T-helper 17 cell (primary cell): ENCODE measurements around the gene SV2C. TPM values are rescaled to one million over a fixed set of nuclear protein-coding genes. Genes with fewer than 3 reads are reported as not detected.
"Not testable (repeated sequence)": the region's sequence is repeated elsewhere in the genome, so short reads cannot be mapped to it uniquely, and the experiment has no call there.

ENCODE experiments used
- ATAC-seq: fragments of 150-1000 bp; cut with Tn5 transposase; 2 replicates; pipeline ENCODE4 v1.10.0; 2021; ENCODE audit warnings: mild to moderate bottlenecking, moderate library complexity
- DNase-seq, 3 donors: peaks; one replicate each; pipeline versions ENCODE4 v3.0.0 to v3.0.0-alpha.2; 2020 to 2021
- H3K9me3 ChIP-seq: one replicate; pipeline ENCODE4 v1.7.0; 2013; ENCODE audit warnings: low read length, mild to moderate bottlenecking; ENCODE audit not compliant: control insufficient read depth, poor library complexity, severe bottlenecking
- H3K27ac Mint-ChIP-seq: one replicate; pipeline ENCODE4 v1.8.0; 2022; ENCODE audit warnings: mild to moderate bottlenecking, moderate library complexity, mixed read lengths
- H3K27me3 Mint-ChIP-seq: one replicate; pipeline ENCODE4 v1.8.0; 2022; ENCODE audit warnings: mixed read lengths
- H3K36me3 Mint-ChIP-seq: one replicate; pipeline ENCODE4 v1.8.0; 2022; ENCODE audit warnings: low read depth, mixed read lengths
- H3K4me1 Mint-ChIP-seq: one replicate; pipeline ENCODE4 v1.8.0; 2022; ENCODE audit warnings: mild to moderate bottlenecking, mixed read lengths
- H3K4me3 Mint-ChIP-seq: one replicate; pipeline ENCODE4 v1.8.0; 2022; ENCODE audit warnings: mild to moderate bottlenecking, moderate library complexity, mixed read lengths
- total RNA-seq, 4 donors: library from RNA in 2 of 4; stranded (reverse) in 2 of 4; gene quantifications; one replicate each; pipeline ENCODE4 v1.2.3 and lab custom pipeline; 2022 to 2026

SV2C gene
- total RNA-seq, 2 donors from 2014 or later = 0.02 to 0.18 TPM

DNA sequence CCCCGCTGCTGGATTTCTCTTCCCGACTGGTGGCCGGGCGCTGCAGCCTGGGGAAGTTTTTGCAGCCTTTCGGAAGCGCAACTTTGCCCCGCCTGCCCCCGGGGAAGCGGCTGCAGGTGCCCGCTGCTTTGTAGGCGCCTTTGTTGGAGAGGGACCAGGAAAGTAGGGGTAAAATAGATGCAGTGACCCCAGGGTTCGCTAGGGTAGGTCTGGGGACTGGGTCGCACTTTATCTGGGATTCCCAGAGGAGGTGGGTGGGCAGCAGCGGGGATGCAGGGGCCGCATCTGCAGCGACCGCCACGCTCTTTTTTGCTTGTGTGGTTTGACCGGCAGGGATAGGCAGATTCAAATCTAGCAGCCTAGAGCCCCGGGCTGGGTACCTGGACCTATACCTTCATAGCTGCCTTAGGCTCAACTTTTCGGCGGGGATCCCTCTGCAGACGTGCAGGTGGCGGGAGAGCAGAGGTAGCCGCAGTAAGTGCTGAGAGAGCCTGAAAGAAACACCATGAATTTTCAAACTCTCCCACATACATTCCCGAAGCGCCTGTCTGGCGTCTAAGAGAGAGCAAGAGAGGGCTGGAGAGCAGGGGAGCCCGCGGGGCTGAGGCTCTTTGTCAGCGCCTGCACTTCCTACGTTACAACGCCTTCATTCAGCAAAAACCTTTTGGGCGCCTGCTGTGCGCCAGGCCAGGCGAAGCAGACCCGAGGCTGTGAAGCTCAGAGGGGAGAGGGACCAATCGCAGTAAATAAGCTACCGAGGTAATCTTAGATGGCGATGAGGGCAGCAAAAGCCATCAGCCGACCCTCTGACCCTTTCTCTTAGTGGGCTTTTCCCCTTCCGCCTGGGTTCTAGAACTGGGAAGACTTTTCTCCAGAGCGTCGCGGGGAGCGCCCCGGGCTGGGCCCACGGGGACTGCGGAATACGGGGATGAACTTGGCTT, 642 bp downstream of the SV2C start:
- peaks cover 76% of the 10 kb centered on the region for H3K27me3 Mint-ChIP-seq
- H3K27ac Mint-ChIP-seq = no peak overlapping the region
- peaks cover 12% of the 10 kb centered on the region for H3K4me1 Mint-ChIP-seq
- H3K9me3 ChIP-seq = no peaks in the 10 kb centered on the region
- no peak for DNase-seq
- H3K36me3 Mint-ChIP-seq = no peaks in the 10 kb centered on the region
- ATAC-seq = peak; percentile 32
- peak overlapping the region; percentile 91 for H3K4me3 Mint-ChIP-seq

DNA sequence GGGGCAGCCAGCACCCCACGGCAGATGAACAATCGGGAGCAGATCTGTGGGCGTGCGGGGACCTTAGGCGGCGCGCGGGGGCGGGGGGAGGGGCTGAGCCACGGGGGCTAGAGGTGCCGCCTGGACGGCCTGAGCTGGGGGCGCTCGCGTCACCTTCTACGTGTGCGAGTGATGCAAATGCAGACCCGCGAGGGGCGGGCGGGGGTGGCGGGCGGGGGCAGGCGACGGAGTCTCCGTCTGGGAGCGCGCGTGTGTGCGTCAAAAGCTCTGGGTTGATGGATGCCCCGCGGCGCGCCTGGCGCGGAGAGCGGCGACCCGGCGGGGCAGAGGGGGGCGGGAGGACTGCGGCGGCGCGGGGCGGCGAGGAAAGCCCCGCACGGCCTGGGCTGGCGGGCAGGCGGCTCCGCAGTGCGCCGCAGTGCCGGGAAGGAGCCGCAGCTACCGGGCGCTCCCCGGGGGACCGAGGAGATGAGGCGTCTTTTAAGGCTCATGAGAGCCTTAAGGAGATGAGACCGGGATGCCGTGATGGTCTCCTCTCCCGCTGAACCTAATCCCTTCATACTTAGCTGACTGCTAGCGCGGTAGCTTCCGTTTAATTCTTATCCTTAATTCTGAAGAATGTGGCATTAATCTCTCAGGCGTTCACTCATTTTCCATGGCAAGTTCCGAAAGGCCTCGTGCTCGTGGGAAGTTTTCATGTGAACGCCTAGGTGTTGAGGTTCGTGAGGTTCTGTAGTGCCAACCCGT, 1.5 kb downstream of the SV2C start:
- no peak overlapping the region for H3K27ac Mint-ChIP-seq
- no peaks in the 10 kb centered on the region for H3K9me3 ChIP-seq
- H3K36me3 Mint-ChIP-seq = no peaks in the 10 kb centered on the region
- no peak for DNase-seq
- peak overlapping the region; percentile 91 for H3K4me3 Mint-ChIP-seq
- peaks cover 76% of the 10 kb centered on the region for H3K27me3 Mint-ChIP-seq
- peak; percentile 64 for ATAC-seq
- H3K4me1 Mint-ChIP-seq = peaks cover 12% of the 10 kb centered on the region

DNA sequence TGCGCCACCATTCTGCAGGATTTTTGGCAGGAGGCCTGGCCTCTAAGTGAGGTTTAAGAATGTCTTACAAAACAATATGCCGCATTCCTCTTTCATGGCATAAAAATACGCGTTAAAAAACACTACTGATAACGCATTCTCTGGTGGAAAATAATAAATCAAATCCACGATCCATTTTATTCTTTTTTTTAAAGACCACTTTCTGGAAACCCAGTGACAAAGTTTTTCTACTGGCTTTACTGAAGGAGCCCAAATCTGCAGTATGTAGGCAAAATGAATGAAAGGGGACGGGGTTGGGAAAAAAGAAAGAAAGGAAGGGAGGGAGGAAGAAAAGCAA, 2.0 kb downstream of the SV2C start:
- H3K36me3 Mint-ChIP-seq = no peaks in the 10 kb centered on the region
- no peak for DNase-seq
- H3K27ac Mint-ChIP-seq = no peak overlapping the region
- peaks cover 75% of the 10 kb centered on the region for H3K27me3 Mint-ChIP-seq
- ATAC-seq = no peak
- peak overlapping the region; percentile 52 for H3K4me3 Mint-ChIP-seq
- H3K4me1 Mint-ChIP-seq = peaks cover 12% of the 10 kb centered on the region
- no peaks in the 10 kb centered on the region for H3K9me3 ChIP-seq

DNA sequence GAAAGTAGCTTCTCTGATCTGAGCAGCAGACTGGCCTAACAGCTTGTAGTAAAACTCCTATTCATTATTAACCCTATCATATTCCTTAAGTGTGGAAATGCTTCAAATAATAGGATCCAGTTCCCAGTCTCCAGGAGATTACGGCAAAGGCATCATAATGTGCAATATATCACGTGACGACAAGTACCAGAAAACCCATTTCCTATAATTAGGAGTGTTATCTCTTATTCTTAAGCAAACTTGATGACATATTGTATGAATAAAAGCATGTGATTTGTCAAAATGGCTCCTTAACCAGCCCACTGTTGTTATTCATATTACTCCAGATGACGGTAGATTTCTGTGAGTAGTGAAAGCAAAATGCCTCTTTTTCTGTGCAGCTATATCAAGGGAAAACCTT, 2.9 kb downstream of the SV2C start:
- no peaks in the 10 kb centered on the region for H3K9me3 ChIP-seq
- ATAC-seq (no peak), DNase-seq (no peak)
- H3K36me3 Mint-ChIP-seq = no peaks in the 10 kb centered on the region
- no peak overlapping the region for H3K27ac Mint-ChIP-seq
- peaks cover 12% of the 10 kb centered on the region for H3K4me1 Mint-ChIP-seq
- peaks cover 75% of the 10 kb centered on the region for H3K27me3 Mint-ChIP-seq
- H3K4me3 Mint-ChIP-seq = no peak overlapping the region

DNA sequence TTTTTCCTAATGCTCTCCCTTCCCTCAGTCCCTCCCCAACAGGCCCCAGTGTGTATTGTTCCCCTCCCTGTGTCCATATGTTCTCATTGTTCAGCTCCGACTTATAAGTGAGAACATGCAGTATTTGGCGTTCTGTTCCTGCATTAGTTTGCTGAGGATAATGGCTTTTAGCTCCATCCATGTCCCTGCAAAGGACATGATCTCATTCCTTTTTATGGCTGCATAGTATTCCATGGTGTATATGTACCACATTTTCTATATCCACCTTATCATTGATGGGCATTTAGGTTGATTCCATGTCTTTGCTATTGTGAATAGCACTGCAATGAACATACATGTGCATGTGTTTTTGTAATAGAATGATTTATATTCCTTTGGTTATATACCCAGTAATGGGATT, 6.0 kb downstream of the SV2C start:
- ATAC-seq, H3K36me3 Mint-ChIP-seq, DNase-seq, H3K27ac Mint-ChIP-seq, H3K4me1 Mint-ChIP-seq, H3K9me3 ChIP-seq, H3K4me3 Mint-ChIP-seq: not testable (repeated sequence)
- H3K27me3 Mint-ChIP-seq = peaks cover 65% of the 10 kb centered on the region

DNA sequence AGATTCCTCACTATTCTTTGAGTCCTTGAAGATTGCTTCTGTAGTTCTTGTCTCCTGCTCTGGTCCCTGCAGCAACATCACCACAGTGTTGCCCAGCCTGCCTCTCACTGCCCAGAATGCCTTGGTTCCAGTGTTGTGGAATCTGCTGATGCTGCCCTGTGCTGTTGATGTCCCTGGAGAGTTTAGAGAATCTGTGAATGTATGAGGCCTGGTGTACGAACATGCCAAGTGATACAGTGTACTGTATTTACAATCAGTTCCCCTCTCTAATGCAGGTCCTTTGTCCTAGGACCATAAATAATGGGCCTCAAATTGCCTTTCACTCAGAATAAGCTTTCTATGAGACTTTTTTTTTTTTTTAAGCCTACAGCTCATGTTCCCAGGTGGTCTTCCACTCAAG, 8.2 kb downstream of the SV2C start:
- ATAC-seq = no peak
- no peak overlapping the region for H3K27ac Mint-ChIP-seq
- no peaks in the 10 kb centered on the region for H3K4me1 Mint-ChIP-seq
- no peaks in the 10 kb centered on the region for H3K36me3 Mint-ChIP-seq
- no peaks in the 10 kb centered on the region for H3K9me3 ChIP-seq
- H3K27me3 Mint-ChIP-seq = peaks cover 47% of the 10 kb centered on the region
- DNase-seq = no peak
- H3K4me3 Mint-ChIP-seq = no peak overlapping the region

DNA sequence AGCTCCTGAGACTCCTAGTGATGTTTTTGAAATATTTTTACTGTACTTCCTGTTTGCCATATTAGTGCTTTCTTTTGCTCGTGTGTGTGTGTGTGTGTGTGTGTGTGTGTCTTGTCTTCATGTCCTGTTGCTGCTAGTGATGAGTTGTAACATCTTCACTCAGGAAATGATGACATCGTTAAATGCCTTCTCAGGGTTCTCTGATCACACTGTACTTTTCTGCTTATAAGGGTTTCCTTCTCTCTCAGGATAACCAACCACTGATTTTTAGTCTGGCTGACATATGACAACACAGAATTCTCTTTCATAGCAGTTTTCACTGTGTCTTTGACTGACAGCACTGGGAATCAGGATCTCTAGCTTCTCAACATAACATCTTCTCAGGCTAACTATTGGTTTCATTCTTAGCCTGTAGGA, 16.1 kb downstream of the SV2C start:
- H3K4me3 Mint-ChIP-seq = peak overlapping the region; percentile 26
- DNase-seq = no peak

DNA sequence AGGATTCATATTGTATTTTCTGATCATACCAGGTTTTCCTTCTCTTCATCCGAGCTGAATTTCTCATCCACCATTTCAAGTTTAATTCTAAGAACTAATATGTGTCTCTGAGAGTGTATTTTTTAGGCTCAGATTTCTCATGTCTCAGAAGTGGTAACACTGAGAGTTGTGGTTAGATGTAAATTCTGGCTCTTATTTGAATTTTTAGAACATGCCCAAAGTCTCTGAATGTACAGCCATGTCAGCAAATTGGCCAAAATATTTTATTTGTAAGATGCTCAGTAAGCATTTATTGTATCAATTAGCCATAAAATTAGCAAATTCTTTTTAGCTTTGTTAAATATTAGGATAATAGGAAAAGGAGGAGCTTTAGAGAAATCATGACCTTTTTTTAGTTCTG, 16.6 kb downstream of the SV2C start:
- no peak overlapping the region for H3K4me3 Mint-ChIP-seq
- H3K27ac Mint-ChIP-seq = peak overlapping the region; percentile 88
- DNase-seq = no peak

More for the DNA sequence above, 16.1 kb downstream of the SV2C start:
- no peaks in the 10 kb centered on the region for H3K9me3 ChIP-seq
- Mint-ChIP-seq H3K4me1 (peaks cover 9% of the 10 kb centered on the region), H3K36me3 (no peaks in the 10 kb centered on the region), H3K27me3 (peaks cover 6% of the 10 kb centered on the region), H3K27ac (peak overlapping the region; percentile 88)
- peak; percentile 96 for ATAC-seq

DNA sequence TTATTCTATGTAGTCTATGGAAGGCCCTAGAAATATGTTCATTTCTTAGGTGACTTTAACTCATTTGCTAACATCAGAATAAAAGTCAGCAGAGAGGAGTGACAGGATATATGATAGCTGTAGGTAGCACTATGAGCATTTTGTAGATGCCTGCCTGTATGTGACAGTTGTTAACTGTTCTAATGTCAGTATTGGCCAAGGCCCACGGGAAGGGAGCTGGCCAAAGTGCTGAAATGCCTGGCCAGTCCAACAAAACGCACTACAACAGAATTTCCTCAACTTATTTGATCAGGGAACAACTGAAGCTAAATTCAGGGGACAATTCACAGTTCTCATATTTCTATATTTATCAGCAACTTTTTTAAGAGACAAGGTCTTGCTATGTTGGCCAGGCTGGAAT, 20.8 kb downstream of the SV2C start:
- peak in 1 of 3 donors; percentile 12 for DNase-seq
- no peak overlapping the region for H3K27ac Mint-ChIP-seq
- no peak for ATAC-seq
- peaks cover 10% of the 10 kb centered on the region for H3K27me3 Mint-ChIP-seq
- no peak overlapping the region for H3K4me3 Mint-ChIP-seq
- no peaks in the 10 kb centered on the region for H3K36me3 Mint-ChIP-seq
- H3K9me3 ChIP-seq = peaks cover 2% of the 10 kb centered on the region
- peaks cover 13% of the 10 kb centered on the region for H3K4me1 Mint-ChIP-seq

More for the DNA sequence above, 16.6 kb downstream of the SV2C start:
- no peaks in the 10 kb centered on the region for H3K9me3 ChIP-seq
- ATAC-seq = peak; percentile 29
- peaks cover 6% of the 10 kb centered on the region for H3K27me3 Mint-ChIP-seq
- H3K36me3 Mint-ChIP-seq = no peaks in the 10 kb centered on the region
- H3K4me1 Mint-ChIP-seq = peaks cover 9% of the 10 kb centered on the region

DNA sequence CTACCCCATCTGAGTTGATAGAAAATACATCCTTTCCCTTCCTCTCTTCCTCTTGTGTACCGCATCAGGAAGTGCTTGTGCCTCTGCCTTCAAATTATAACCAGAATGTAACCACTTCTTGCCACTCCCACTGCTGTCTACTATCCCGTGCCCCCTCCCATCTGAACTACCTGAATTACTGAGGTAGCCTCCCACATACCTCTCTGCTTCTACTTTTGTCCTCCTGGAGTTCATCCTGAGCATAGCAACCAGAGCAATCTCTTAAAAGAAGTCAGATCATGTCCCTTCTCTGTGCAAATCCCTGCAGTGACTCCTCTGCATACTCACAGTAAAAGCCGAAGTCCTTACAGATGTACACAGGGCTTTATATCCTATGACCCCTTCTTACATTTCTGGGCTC, 23.0 kb downstream of the SV2C start:
- no peak overlapping the region for H3K27ac Mint-ChIP-seq
- ATAC-seq (no peak), DNase-seq (no peak)
- no peaks in the 10 kb centered on the region for H3K36me3 Mint-ChIP-seq
- H3K27me3 Mint-ChIP-seq = peaks cover 25% of the 10 kb centered on the region
- peaks cover 6% of the 10 kb centered on the region for H3K4me1 Mint-ChIP-seq
- peaks cover 2% of the 10 kb centered on the region for H3K9me3 ChIP-seq
- H3K4me3 Mint-ChIP-seq = no peak overlapping the region

DNA sequence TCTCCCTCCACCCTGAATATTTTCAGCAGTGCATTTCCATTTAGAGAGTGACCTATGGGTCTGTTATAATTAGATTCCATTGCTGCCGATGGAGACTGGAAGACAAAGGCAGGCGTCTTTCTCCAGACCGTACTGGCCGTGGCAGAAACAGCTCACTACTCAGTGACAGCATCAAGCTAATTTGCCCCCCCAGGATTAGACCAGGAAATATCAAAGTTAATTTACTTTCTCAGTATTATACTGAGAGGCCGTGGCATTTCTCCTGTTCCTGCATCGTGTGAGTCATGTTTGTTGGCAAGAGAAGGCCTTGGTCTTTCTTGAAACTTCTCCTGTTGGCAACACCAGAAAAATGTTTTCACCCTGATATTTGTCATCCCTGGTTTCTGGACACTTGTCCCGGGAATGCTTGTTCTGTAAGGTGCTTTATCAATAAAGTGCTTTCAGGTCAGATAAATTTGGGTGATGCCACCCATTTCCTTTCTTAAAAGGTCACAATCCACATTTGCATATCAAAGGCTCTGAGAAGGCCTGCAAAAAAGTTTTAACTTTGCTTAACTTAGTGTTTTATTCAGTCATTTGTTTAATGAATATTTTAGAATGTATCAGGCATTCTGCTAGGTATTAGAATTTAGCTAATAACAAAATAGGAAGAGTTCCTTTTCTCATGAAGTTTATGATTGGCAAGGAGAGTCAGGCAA, 28.4 kb downstream of the SV2C start:
- Mint-ChIP-seq H3K4me1 (peaks cover 5% of the 10 kb centered on the region), H3K27ac (no peak overlapping the region), H3K27me3 (peaks cover 48% of the 10 kb centered on the region), H3K36me3 (peaks cover 3% of the 10 kb centered on the region), H3K4me3 (no peak overlapping the region)
- DNase-seq (no peak), ATAC-seq (no peak)
- H3K9me3 ChIP-seq = no peaks in the 10 kb centered on the region

DNA sequence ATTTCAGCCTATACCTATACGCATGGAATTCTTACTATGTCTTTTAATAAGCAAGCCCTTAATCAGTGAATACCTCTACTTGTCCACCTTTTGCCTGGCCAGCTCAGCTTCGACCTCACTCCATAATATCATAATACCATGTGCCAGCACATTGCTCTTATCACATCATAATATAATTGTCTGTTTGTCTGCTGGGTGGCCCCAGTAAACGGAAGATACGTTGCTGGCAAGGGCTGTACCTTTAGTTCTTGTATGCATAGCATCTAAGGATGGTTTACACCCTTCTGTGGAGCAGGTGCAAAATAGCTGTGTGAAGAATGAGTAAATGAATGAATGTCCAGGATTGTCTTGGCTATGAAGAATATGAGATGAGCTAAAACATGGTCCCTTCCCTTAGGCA, 29.9 kb downstream of the SV2C start:
- Mint-ChIP-seq H3K4me3 (no peak overlapping the region), H3K27me3 (peaks cover 50% of the 10 kb centered on the region), H3K27ac (no peak overlapping the region), H3K36me3 (peaks cover 3% of the 10 kb centered on the region), H3K4me1 (peaks cover 5% of the 10 kb centered on the region)
- no peak for DNase-seq
- no peaks in the 10 kb centered on the region for H3K9me3 ChIP-seq
- no peak for ATAC-seq

DNA sequence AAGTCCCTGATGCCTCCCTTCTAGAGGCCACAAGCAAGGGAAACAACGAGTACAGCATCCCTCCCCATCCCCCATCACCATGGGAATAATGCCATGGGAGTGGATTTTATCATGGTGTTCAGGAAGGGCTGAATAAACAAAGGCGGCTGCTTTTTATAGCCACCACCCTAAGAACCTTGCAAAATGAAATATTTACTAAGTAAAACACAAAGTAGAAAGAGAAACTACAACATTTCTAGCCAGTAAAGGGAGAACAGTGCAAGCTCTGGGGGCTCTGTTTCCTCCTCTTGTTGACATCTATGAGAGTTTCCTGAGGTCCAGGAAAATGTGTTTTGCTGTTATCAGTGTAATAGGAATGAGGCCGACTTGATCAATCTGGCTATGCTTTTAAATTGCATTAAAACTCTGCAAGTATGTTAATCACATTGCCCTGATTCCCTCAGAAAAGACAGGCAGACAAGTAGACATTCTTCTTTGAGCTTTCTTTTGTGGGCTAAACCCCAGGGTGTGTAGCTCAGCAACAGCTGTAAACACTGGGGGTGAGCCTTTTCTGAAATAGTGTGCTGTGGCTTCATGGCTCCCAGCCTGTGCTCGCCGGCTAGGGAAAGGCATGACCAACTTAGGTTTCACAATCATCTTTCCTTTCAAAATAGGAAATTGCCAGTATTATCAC, 31.1 kb downstream of the SV2C start:
- H3K9me3 ChIP-seq = no peaks in the 10 kb centered on the region
- Mint-ChIP-seq H3K27me3 (peaks cover 43% of the 10 kb centered on the region), H3K27ac (no peak overlapping the region), H3K4me1 (peaks cover 5% of the 10 kb centered on the region), H3K36me3 (peaks cover 3% of the 10 kb centered on the region), H3K4me3 (no peak overlapping the region)
- ATAC-seq = no peak
- DNase-seq = no peak
